KMS-11 (cell line): Measurements from ENCODE around the gene NAT10.

ENCODE experiments used
- H2AFZ ChIP-seq: fragments of 200-600 bp; sonication (generic); 2 replicates; pipeline ENCODE4 v1.6.1; 2016; ENCODE audit warnings: antibody characterized with exemption, mixed run types, low read depth
- H3K27ac ChIP-seq: fragments of 200-600 bp; sonication (generic); 2 replicates; pipeline ENCODE4 v1.6.1; 2016; ENCODE audit warnings: mild to moderate bottlenecking, mixed run types
- H3K27me3 ChIP-seq: fragments of 200-600 bp; sonication (generic); 2 replicates; pipeline ENCODE4 v1.6.1; 2017; ENCODE audit warnings: mild to moderate bottlenecking, low read depth, mixed run types, moderate library complexity; ENCODE audit not compliant: insufficient read depth
- H3K36me3 ChIP-seq: fragments of 200-600 bp; sonication (generic); 2 replicates; pipeline ENCODE4 v1.6.1; 2017; ENCODE audit warnings: mild to moderate bottlenecking, mixed run types; ENCODE audit not compliant: insufficient read depth
- H3K4me1 ChIP-seq: fragments of 200-600 bp; sonication (generic); 2 replicates; pipeline ENCODE4 v1.6.1; 2016; ENCODE audit warnings: mild to moderate bottlenecking, low read depth, mixed run types; ENCODE audit not compliant: poor library complexity, severe bottlenecking
- H3K4me2 ChIP-seq: fragments of 200-600 bp; sonication (generic); 2 replicates; pipeline ENCODE4 v1.7.0; 2016; ENCODE audit warnings: mild to moderate bottlenecking, mixed run types
- H3K4me3 ChIP-seq: fragments of 200-600 bp; sonication (generic); IDR thresholded peaks from 2 replicates; pipeline ENCODE4 v1.6.1; 2017; ENCODE audit warnings: low read depth, low read length, mixed read lengths; ENCODE audit not compliant: insufficient read depth
- H3K79me2 ChIP-seq: fragments of 200-600 bp; sonication (generic); 2 replicates; pipeline ENCODE4 v1.6.1; 2016; ENCODE audit warnings: low read depth, mixed run types; ENCODE audit not compliant: insufficient read depth
- H3K9ac ChIP-seq: fragments of 200-600 bp; sonication (generic); 2 replicates; pipeline ENCODE4 v1.6.1; 2016; ENCODE audit warnings: mild to moderate bottlenecking, mixed run types
- H4K20me1 ChIP-seq: fragments of 200-600 bp; sonication (generic); 2 replicates; pipeline ENCODE4 v1.6.1; 2016; ENCODE audit warnings: mild to moderate bottlenecking, mixed run types; ENCODE audit not compliant: insufficient read depth
- TF ChIP-seq, protein P1 (sequence below): fragments of 200-600 bp; sonication (generic); conservative IDR thresholded peaks from 2 replicates; pipeline ENCODE4 v1.6.1; 2017; ENCODE audit warnings: low read depth, mild to moderate bottlenecking, antibody characterized with exemption, low read length, moderate library complexity, mixed read lengths

Gene NAT10

DNA sequence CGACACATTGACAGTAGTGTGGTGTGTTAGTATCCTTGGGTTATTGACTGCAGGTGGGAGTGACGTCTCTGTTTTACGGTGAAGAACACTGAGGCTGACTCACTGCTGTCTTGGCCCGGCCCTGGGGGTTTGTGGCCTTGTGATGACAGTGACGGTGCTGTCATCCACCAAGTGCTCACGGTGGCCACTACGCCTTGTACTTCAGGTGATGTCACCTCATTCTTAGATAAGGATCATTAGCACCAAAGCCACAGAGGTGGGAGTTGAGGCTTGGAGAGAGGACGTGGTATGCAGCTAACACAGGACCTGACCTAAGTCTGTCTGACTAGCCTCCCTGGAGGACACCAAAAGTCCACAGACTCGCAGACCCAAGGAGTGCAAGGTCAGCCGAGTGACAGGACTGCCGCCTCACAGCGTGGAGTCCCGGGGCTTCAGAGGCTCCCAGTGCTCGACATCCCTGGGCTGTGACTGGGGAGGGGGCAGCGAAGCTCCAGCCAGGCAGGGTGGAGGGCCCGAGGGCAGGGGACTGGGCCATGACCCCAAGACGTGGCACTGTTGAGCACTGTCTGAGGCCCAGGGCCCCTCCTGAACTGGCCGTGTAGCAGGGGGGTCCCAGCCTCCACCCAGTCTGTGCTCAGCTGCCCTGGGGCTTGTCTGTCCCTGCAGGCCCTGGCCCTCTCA lies 56.5 kb downstream of the NAT10 start:
- Histone ChIP-seq H3K36me3 (no peaks in the 10 kb centered on the region), H3K27me3 (no peaks in the 10 kb centered on the region), H3K4me2 (no peak overlapping the region), H3K4me1 (no peaks in the 10 kb centered on the region), H4K20me1 (no peaks in the 10 kb centered on the region), H3K79me2 (no peaks in the 10 kb centered on the region), H2AFZ (no peak overlapping the region), H3K27ac (no peak overlapping the region), H3K4me3 (no peak overlapping the region), H3K9ac (no peak overlapping the region)
- TF ChIP-seq, protein P1, sequence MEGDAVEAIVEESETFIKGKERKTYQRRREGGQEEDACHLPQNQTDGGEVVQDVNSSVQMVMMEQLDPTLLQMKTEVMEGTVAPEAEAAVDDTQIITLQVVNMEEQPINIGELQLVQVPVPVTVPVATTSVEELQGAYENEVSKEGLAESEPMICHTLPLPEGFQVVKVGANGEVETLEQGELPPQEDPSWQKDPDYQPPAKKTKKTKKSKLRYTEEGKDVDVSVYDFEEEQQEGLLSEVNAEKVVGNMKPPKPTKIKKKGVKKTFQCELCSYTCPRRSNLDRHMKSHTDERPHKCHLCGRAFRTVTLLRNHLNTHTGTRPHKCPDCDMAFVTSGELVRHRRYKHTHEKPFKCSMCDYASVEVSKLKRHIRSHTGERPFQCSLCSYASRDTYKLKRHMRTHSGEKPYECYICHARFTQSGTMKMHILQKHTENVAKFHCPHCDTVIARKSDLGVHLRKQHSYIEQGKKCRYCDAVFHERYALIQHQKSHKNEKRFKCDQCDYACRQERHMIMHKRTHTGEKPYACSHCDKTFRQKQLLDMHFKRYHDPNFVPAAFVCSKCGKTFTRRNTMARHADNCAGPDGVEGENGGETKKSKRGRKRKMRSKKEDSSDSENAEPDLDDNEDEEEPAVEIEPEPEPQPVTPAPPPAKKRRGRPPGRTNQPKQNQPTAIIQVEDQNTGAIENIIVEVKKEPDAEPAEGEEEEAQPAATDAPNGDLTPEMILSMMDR, result no peak

DNA sequence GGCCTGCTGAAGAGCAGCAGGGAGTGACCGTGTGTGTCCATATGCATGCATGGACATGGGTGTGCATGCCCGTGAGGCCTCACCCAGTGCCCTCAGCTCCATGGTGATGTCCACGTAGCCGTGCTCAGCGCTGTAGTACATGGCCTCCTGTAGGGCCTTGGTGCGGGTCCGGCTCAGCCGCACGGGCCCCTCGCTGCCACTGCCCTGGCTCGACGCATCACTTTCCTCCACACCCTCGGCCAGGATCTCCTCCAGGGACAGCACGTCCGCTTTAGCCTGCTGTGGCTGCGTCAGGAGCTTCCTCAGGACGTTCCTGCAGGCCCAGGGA lies 57.0 kb downstream of the NAT10 start:
- H4K20me1 ChIP-seq, result no peaks in the 10 kb centered on the region
- no peaks in the 10 kb centered on the region for H3K4me1 ChIP-seq
- no peak overlapping the region for H3K4me2 ChIP-seq
- no peak overlapping the region for H3K27ac ChIP-seq
- no peak overlapping the region for H2AFZ ChIP-seq
- TF ChIP-seq, protein P1, result no peak
- no peaks in the 10 kb centered on the region for H3K27me3 ChIP-seq
- no peaks in the 10 kb centered on the region for H3K36me3 ChIP-seq
- H3K9ac ChIP-seq, result no peak overlapping the region
- H3K4me3 ChIP-seq, result no peak overlapping the region
- H3K79me2 ChIP-seq, result no peaks in the 10 kb centered on the region

DNA sequence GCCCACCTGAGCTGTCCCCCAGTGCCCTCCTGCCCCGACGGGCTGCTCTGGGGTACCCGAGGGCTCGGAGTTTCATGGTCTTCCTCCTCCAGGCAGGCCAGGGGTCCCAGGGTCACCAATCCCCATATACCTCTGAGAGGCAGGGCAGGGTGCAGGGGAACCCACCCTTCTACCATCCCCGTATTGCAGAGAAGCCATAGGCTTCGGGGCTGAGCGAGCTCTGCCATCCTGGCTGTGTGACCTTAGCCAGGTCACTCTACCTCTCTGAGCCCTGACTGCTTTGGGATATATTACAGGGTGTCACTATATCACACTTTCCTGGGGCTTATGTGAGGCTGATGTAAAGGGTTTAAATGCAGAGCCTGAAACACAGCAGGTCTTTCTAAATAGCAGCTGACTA lies 57.4 kb downstream of the NAT10 start:
- Histone ChIP-seq H3K27me3 (no peaks in the 10 kb centered on the region), H3K4me1 (no peaks in the 10 kb centered on the region), H3K4me3 (no peak overlapping the region), H3K9ac (no peak overlapping the region), H3K27ac (no peak overlapping the region), H3K79me2 (no peaks in the 10 kb centered on the region), H3K36me3 (no peaks in the 10 kb centered on the region), H2AFZ (no peak overlapping the region), H3K4me2 (no peak overlapping the region), H4K20me1 (no peaks in the 10 kb centered on the region)
- TF ChIP-seq, protein P1, result no peak

DNA sequence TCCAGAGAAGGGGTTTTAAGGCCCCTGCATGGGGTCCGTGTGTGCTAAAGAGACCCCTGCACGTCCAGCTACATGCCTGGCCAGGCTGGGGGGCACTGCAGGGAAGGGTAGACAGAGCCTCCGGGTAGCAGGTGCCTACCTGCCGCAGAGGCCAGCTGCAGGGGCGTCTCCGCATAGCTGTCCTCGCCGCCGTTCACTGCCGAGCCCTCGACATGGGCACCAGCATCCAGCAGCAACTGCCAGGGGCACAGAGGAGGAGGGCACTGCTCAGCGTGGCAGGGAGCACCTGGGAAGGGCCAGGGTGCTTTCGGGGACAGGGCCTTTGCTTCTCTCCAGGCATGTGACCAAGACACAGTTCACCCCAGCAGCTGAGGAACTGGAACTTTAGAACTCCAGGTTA lies 59.7 kb downstream of the NAT10 start:
- no peaks in the 10 kb centered on the region for H4K20me1 ChIP-seq
- no peak overlapping the region for H3K4me2 ChIP-seq
- H3K4me3 ChIP-seq, result no peak overlapping the region
- H2AFZ ChIP-seq, result no peak overlapping the region
- no peaks in the 10 kb centered on the region for H3K36me3 ChIP-seq
- TF ChIP-seq, protein P1, result no peak
- H3K27ac ChIP-seq, result no peak overlapping the region
- no peaks in the 10 kb centered on the region for H3K4me1 ChIP-seq
- no peaks in the 10 kb centered on the region for H3K79me2 ChIP-seq
- H3K27me3 ChIP-seq, result no peaks in the 10 kb centered on the region
- no peak overlapping the region for H3K9ac ChIP-seq
